ENCODE data around the gene ITGB8.

ITGB8 gene

DNA sequence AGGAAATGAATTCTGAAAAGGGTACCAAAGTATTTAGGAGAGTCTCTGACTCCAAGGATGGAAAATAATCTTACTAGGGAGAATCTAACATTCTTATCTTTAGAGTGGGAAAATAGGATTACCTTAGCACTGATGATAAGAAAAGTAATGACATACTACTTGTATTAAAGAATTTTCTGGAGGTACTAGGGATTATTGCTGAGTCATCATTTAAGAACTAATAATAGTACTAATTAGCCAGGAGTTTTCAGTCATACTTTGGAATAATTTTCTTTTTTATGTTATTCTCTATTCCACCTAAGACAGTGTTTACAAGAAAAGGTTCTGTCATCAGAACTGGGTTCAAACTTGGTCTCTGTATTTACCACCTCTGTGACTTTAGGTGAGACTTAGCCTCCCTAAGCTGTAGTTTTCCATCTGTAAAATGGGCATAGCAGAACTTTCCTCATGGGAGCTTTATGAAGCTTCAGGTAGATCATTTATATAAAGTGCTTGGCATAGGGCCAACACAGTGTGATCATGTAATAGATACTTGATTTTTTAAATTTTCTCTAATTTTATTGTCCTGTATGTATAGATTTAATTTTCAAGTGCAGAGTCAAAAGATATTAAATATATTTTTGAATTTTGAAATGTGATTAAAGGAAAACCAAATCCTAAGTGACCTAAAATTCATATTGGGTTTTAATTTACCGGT, 20.4 kb downstream of the ITGB8 start:
- Mint-ChIP-seq H3K27ac (peak overlapping the region; percentile 84 to 90 (median 84)), H3K27me3 (ENCODE audit: low read depth) (no peaks in the 10 kb centered on the region)

DNA sequence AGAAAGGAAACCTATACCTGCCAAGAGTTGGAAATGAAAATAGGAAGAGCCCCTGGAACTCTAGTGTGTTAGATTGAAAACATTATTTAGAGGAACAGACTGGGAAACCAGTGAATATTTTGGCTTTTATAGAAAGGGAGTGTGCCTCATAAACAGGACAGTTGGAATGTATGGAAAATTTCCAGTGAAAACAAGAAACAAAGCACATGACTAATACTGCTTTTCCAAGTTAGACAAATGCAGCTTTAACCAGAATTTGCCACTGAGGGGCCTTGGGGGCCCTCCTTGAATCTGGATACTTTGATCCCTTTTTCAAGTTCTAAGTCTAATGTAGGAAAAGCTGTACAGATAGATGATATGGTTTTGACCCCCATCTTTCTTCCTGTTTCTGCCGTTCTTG, 21.2 kb downstream of the ITGB8 start:
- Mint-ChIP-seq H3K27ac (peak overlapping the region; percentile 84 to 92 (median 90)), H3K4me3 (peak overlapping the region in 2 of 3 experiments; percentile 6 to 30), H3K4me1 (peaks cover 50% of the 10 kb centered on the region), H3K9me3 (no peaks in the 10 kb centered on the region), H3K27me3 (ENCODE audit: low read depth) (no peaks in the 10 kb centered on the region), H3K36me3 (ENCODE audit: low read depth) (peaks cover 16% of the 10 kb centered on the region)
- TF ChIP-seq, protein P1, sequence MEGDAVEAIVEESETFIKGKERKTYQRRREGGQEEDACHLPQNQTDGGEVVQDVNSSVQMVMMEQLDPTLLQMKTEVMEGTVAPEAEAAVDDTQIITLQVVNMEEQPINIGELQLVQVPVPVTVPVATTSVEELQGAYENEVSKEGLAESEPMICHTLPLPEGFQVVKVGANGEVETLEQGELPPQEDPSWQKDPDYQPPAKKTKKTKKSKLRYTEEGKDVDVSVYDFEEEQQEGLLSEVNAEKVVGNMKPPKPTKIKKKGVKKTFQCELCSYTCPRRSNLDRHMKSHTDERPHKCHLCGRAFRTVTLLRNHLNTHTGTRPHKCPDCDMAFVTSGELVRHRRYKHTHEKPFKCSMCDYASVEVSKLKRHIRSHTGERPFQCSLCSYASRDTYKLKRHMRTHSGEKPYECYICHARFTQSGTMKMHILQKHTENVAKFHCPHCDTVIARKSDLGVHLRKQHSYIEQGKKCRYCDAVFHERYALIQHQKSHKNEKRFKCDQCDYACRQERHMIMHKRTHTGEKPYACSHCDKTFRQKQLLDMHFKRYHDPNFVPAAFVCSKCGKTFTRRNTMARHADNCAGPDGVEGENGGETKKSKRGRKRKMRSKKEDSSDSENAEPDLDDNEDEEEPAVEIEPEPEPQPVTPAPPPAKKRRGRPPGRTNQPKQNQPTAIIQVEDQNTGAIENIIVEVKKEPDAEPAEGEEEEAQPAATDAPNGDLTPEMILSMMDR (IDR thresholded peaks at IDR 0.05; ENCODE audit: unreplicated experiment in 3 of 3) = no peak

More for the DNA sequence above, 20.4 kb downstream of the ITGB8 start:
- H3K4me3 Mint-ChIP-seq = no peak overlapping the region
- H3K9me3 Mint-ChIP-seq = no peaks in the 10 kb centered on the region
- peaks cover 47% of the 10 kb centered on the region for H3K4me1 Mint-ChIP-seq
- H3K36me3 Mint-ChIP-seq (ENCODE audit: low read depth) = peaks cover 16% of the 10 kb centered on the region
- TF ChIP-seq, protein P1 (IDR thresholded peaks at IDR 0.05; ENCODE audit: unreplicated experiment in 3 of 3) = no peak

DNA sequence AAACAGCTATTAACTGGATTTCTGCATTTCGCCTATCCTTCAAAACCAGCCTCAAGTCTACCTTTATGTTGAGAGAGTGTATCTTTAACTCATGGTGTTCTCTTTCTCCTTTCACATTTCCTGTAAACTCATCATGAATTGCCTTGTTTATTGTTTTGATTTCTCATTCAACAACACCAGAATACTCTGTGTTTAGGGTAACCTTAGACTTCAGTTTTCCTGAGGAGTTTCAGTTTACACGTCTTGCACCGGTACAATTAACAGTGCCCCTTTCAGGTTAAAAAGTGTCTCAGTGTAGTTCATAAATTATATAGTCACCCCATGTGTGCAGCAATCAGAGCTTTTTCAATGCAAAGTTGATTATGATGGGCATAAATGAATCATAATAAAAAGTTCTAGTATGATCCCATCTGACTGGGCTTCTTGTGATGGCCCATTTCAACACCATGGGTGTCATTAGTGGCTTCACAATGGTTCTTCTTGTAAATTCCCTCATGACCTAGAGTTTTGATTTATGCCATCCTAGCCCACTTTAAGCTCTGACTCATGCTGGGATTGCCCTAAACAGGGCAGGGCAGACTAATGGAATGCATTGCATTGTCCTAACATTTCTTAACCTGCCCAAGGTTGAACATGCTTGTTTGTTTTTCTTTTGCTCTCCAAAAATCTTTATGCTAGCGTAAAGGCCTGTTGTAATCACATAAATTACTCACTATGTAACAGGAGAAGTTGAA, 22.0 kb downstream of the ITGB8 start:
- H3K27me3 Mint-ChIP-seq (ENCODE audit: low read depth) = no peaks in the 10 kb centered on the region

DNA sequence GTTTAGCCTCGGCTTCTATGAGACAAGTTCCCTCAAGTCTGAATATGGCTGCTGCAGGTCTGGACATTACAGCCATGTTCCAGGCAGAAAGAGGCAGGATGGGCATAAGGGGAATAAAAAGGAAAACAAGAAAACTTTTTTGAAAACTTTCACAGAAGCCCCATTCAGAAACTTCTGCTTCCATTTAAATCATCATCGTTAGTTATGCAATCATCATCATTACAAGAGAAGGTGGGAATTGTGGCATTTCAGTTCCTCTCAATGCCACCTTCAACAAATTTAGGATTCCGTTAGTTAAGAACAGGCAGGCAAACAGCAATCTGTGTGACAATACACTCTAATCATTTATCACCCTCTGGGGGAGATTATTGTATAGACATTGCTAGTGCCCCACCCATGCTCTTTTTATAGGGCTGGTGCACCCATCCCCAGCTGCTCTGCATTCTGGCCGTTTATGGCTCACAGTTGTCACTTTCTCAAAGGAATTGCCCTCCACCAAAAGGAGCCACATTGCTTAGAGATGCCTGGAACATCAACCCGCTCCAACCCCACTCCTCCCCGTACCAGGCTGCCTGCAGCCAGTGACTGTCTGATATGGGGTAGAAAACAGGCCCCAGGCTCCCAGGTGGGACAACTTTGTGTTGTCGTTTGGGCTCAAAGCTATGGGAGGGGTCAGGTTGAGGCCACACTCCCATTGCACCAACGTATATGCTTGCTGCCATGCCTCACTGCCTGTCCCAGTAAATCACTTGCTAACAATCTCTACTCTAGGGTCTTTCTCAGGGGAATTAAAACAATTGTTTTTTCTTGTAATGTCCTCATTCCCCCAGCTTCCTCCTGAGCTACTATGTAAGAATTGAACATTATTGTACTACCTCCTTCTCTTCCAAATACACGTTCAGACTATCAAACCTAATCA, 24.2 kb downstream of the ITGB8 start:
- Mint-ChIP-seq H3K4me3 (no peak overlapping the region), H3K27me3 (ENCODE audit: low read depth) (no peaks in the 10 kb centered on the region), H3K4me1 (peaks cover 59% of the 10 kb centered on the region), H3K27ac (peak overlapping the region; percentile 63 to 80 (median 75)), H3K9me3 (no peaks in the 10 kb centered on the region), H3K36me3 (ENCODE audit: low read depth) (peaks cover 7% of the 10 kb centered on the region)
- TF ChIP-seq, protein P1 (IDR thresholded peaks at IDR 0.05; ENCODE audit: unreplicated experiment in 3 of 3) = no peak

More for the DNA sequence above, 22.0 kb downstream of the ITGB8 start:
- H3K27ac Mint-ChIP-seq = peak overlapping the region; percentile 84 to 92 (median 90)
- H3K9me3 Mint-ChIP-seq = no peaks in the 10 kb centered on the region
- TF ChIP-seq, protein P1 (IDR thresholded peaks at IDR 0.05; ENCODE audit: unreplicated experiment in 3 of 3) = no peak
- peaks cover 9% of the 10 kb centered on the region for H3K36me3 Mint-ChIP-seq (ENCODE audit: low read depth)
- H3K4me3 Mint-ChIP-seq = no peak overlapping the region
- H3K4me1 Mint-ChIP-seq = peaks cover 51% of the 10 kb centered on the region

DNA sequence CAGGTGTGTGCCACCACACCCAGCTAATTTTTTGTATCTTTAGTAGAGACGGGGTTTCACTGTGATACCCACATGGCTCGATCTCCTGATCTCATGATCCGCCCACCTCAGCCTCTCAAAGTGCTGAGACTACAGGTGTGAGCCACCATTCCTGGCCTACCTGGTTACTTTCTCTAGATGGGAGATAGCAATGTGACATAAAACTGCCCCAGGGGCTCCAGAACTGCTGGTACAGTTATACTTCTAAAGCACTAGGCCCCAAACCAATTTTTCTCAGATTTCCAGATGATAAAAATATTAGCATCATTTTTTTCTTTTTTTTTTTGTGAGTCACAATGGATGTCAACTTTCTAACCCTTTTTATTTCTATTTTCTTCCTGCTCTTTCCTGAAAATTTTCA, 27.4 kb downstream of the ITGB8 start:
- Mint-ChIP-seq H3K27me3 (ENCODE audit: low read depth) (no peaks in the 10 kb centered on the region), H3K9me3 (no peaks in the 10 kb centered on the region), H3K27ac (no peak overlapping the region), H3K4me1 (peaks cover 37% of the 10 kb centered on the region), H3K36me3 (ENCODE audit: low read depth) (peaks cover 17% of the 10 kb centered on the region), H3K4me3 (no peak overlapping the region)
- TF ChIP-seq, protein P1 (IDR thresholded peaks at IDR 0.05; ENCODE audit: unreplicated experiment in 3 of 3) = no peak
